DND-41 (cell line): ENCODE measurements around the gene SH3BP5.
A peak's percentile ranks its signal among the peaks of the same experiment; 100 is the strongest.

Source experiments
- ATAC-seq: fragments of 200-7000 bp; cut with Tn5 transposase; 3 replicates; pipeline ENCODE4 v1.9.1; 2021; ENCODE audit warnings: low read depth; ENCODE audit not compliant: insufficient read depth
- DNase-seq: peaks from one replicate; pipeline ENCODE4 v3.0.0-alpha.2; 2020
- H2AFZ ChIP-seq: 2 replicates; pipeline ENCODE4 v1.6.0; 2012; ENCODE audit warnings: low read depth, low read length
- H3K27ac ChIP-seq: 2 replicates; pipeline ENCODE4 v1.5.1; 2012; ENCODE audit warnings: low read length, inconsistent platforms
- H3K27me3 ChIP-seq: fragments of 200-600 bp; sonication (generic); 2 replicates; pipeline ENCODE4 v1.6.0; 2012; ENCODE audit warnings: low read length, mild to moderate bottlenecking, inconsistent platforms; ENCODE audit not compliant: insufficient read depth, poor library complexity
- H3K36me3 ChIP-seq: 2 replicates; pipeline ENCODE4 v1.5.1; 2012; ENCODE audit warnings: low read length, inconsistent platforms; ENCODE audit not compliant: insufficient read depth
- H3K4me1 ChIP-seq: 2 replicates; pipeline ENCODE4 v1.5.1; 2012; ENCODE audit warnings: mild to moderate bottlenecking, low read length; ENCODE audit not compliant: insufficient read depth
- H3K4me2 ChIP-seq: 2 replicates; pipeline ENCODE4 v1.6.0; 2012; ENCODE audit warnings: mild to moderate bottlenecking, moderate library complexity, low read length, inconsistent platforms; ENCODE audit not compliant: insufficient read depth
- H3K4me3 ChIP-seq, 2 experiments: fragments of 200-600 bp in 1 of 2; shearing (Covaris generic) in 1 of 2; 2 replicates each; pipeline ENCODE4 v1.5.1; 2012 to 2016; ENCODE audit warnings: inconsistent platforms in 2 of 2, low read length in 2 of 2, mild to moderate bottlenecking in 2 of 2, low read depth in 1 of 2, moderate library complexity in 1 of 2
- H3K79me2 ChIP-seq: 2 replicates; pipeline ENCODE4 v1.6.0; 2012; ENCODE audit warnings: low read length, inconsistent platforms; ENCODE audit not compliant: insufficient read depth
- H3K9ac ChIP-seq: 2 replicates; pipeline ENCODE4 v1.6.0; 2012; ENCODE audit warnings: low read depth, mild to moderate bottlenecking, inconsistent platforms, low read length, moderate library complexity
- H3K9me3 ChIP-seq: 2 replicates; pipeline ENCODE4 v1.5.1; 2012; ENCODE audit warnings: low read length, moderate library complexity, mild to moderate bottlenecking, inconsistent platforms; ENCODE audit not compliant: insufficient read depth, severe bottlenecking
- H4K20me1 ChIP-seq: 2 replicates; pipeline ENCODE4 v1.6.0; 2012; ENCODE audit warnings: low read length; ENCODE audit not compliant: insufficient read depth
- CTCF ChIP-seq: IDR thresholded peaks from 2 replicates; pipeline ENCODE4 v1.5.1; 2012; ENCODE audit warnings: borderline replicate concordance, low read length, moderate library complexity, mild to moderate bottlenecking; ENCODE audit not compliant: poor library complexity, severe bottlenecking; ENCODE audit errors: extremely low read depth
- EZH2 ChIP-seq: IDR thresholded peaks from 3 replicates; pipeline ENCODE4 v1.6.1; 2012; ENCODE audit warnings: borderline replicate concordance, low read depth, mild to moderate bottlenecking, moderate library complexity, low read length, inconsistent platforms; ENCODE audit not compliant: severe bottlenecking

Gene SH3BP5

GRCh38 chr3:15276028-15276724 is 56.2 kb downstream of the SH3BP5 start:
- H3K27me3 ChIP-seq, result no peaks in the 10 kb centered on the region
- H3K27ac ChIP-seq, result peak overlapping the region; percentile 66
- no peak overlapping the region for H2AFZ ChIP-seq
- no peaks in the 10 kb centered on the region for H3K9me3 ChIP-seq
- ATAC-seq (peak; percentile 32), DNase-seq (peak; percentile 80)
- H3K4me3 ChIP-seq, result no peak overlapping the region
- H3K4me1 ChIP-seq, result peaks cover 100% of the 10 kb centered on the region
- H3K4me2 ChIP-seq, result no peak overlapping the region
- no peak overlapping the region for H3K9ac ChIP-seq
- no peaks in the 10 kb centered on the region for H4K20me1 ChIP-seq
- no peaks in the 10 kb centered on the region for H3K36me3 ChIP-seq
- no peak for TF ChIP-seq EZH2
- TF ChIP-seq CTCF, result no peak
- peaks cover 50% of the 10 kb centered on the region for H3K79me2 ChIP-seq

DNA sequence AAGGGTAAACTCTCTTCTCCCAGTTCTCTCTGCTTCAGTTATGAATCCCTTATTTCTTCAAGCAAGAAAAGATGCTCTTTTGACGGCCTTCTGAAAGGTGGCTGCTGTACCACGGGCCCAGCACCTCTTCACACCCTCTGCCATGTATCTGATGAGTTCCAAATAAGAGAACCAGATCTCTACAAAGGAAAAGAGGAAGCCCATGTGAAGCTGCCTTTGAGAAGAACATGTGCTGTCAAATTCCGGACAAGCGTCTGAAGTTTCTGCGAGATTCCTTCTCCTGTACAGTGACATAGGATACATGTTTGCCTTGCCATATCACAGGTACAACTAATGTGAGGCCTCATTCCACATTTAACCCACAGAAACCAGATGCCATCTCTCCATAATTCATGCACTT is 59.2 kb downstream of the SH3BP5 start:
- no peak overlapping the region for H3K4me3 ChIP-seq
- H3K27me3 ChIP-seq, result no peaks in the 10 kb centered on the region
- H3K4me2 ChIP-seq, result peak overlapping the region; percentile 71; the same call in 1 of the 2 replicates
- peak overlapping the region; percentile 84 for H3K27ac ChIP-seq
- no peak overlapping the region for H3K9ac ChIP-seq
- H3K36me3 ChIP-seq, result peaks cover 22% of the 10 kb centered on the region
- ATAC-seq, result no peak
- no peak for TF ChIP-seq EZH2
- TF ChIP-seq CTCF, result no peak
- H3K9me3 ChIP-seq, result no peaks in the 10 kb centered on the region
- no peaks in the 10 kb centered on the region for H4K20me1 ChIP-seq
- peaks cover 44% of the 10 kb centered on the region for H3K79me2 ChIP-seq
- H2AFZ ChIP-seq, result no peak overlapping the region
- peaks cover 96% of the 10 kb centered on the region for H3K4me1 ChIP-seq
- DNase-seq, result no peak

DNA sequence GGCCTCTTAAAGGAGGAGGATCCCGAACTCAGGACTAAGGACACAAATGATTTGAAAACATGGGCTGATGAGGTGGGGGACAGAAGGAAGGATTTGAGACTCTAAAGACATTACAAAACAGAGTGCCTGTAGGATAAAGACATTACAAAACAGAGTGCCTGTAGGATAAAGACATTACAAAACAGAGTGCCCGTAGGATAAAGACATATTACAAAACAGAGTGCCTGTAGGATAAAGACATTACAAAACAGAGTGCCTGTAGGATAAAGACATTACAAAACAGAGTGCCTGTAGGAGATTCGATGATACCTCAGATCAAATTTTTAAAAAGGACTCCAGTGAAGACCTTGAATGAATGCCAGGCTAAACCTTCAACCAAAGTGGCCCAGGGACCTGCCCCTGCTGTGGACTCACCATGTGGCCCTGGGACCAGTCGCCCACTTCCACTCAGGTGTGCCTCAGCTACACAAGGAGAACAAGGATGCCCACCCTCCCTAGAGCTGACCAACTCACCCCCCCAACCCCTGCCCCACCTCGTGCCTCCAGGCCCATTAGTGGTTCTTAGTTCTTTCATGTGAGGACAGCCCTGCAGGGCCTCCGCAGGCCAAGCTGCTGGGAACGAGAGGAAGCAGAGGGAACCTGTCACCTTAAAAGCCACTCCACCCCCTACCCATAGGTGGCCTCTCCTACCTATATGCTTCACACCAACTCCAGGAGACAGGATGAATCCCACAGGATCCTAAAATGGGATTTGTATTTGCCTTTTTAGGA is 59.8 kb downstream of the SH3BP5 start:
- peaks cover 24% of the 10 kb centered on the region for H3K36me3 ChIP-seq
- H3K4me1 ChIP-seq, result peaks cover 93% of the 10 kb centered on the region
- H3K27me3 ChIP-seq, result no peaks in the 10 kb centered on the region
- H3K4me2 ChIP-seq, result peak overlapping the region; percentile 71
- no peaks in the 10 kb centered on the region for H3K9me3 ChIP-seq
- peak overlapping the region; percentile 25; the same call in 1 of the 2 replicates for H3K9ac ChIP-seq
- H3K79me2 ChIP-seq, result peaks cover 39% of the 10 kb centered on the region
- ATAC-seq, result no peak
- no peaks in the 10 kb centered on the region; the same call in 1 of the 2 replicates for H4K20me1 ChIP-seq
- no peak for DNase-seq
- H3K27ac ChIP-seq, result peak overlapping the region; percentile 84
- TF ChIP-seq EZH2 (no peak), CTCF (peak; percentile 20)
- H3K4me3 ChIP-seq, result peak overlapping the region in 1 of 2 experiments; percentile 46; a peak in 2 of 4 replicates
- H2AFZ ChIP-seq, result no peak overlapping the region
